NCI-H1694 treated with DMSO at 0.1 percent for 48 hours (cell line): ENCODE results near the gene F2RL1.
"Not testable (repeated sequence)": the region's sequence is repeated elsewhere in the genome, so short reads cannot be mapped to it uniquely, and the experiment has no call there.

Source experiments
- DNase-seq: peaks from one replicate; lab custom pipeline; 2025; lab: John Stamatoyannopoulos, UW

The F2RL1 gene, protein sequence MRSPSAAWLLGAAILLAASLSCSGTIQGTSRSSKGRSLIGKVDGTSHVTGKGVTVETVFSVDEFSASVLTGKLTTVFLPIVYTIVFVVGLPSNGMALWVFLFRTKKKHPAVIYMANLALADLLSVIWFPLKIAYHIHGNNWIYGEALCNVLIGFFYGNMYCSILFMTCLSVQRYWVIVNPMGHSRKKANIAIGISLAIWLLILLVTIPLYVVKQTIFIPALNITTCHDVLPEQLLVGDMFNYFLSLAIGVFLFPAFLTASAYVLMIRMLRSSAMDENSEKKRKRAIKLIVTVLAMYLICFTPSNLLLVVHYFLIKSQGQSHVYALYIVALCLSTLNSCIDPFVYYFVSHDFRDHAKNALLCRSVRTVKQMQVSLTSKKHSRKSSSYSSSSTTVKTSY

GRCh38 chr5:76818844-76819831 lies at the start of gene F2RL1:
Gene F2RL1, plus strand, starts transcription at chr5:76819030. Its CDS starts 153 bp downstream, at chr5:76819183.
- no peak for DNase-seq

GRCh38 chr5:76771041-76771440 lies 47.8 kb upstream of the F2RL1 start:
- not testable (repeated sequence) for DNase-seq

- no peak for DNase-seq
Measured at GRCh38 chr5:76771705-76772405, 47.0 kb upstream of the F2RL1 start.

GRCh38 chr5:76775921-76776320 lies 42.9 kb upstream of the F2RL1 start:
- no peak for DNase-seq

DNA sequence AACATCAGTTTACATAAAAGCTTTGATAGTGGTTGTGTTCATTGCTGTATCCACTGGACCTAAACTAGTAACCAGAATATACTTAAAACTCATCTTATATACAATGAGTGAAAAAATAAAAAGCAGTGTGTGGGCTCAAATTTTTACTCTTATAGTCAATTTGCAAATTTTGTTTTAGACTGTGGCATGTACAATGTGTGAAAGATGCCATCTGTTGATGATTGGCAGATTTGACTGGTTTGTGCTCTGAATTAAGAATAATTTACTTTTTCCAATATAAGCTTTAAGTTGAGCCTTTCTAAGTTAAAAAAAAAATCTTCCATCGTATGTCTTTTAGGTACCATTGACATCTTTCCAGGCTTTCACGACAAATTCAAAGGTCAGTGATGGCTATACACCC lies 42.4 kb upstream of the F2RL1 start:
- DNase-seq, result no peak

DNA sequence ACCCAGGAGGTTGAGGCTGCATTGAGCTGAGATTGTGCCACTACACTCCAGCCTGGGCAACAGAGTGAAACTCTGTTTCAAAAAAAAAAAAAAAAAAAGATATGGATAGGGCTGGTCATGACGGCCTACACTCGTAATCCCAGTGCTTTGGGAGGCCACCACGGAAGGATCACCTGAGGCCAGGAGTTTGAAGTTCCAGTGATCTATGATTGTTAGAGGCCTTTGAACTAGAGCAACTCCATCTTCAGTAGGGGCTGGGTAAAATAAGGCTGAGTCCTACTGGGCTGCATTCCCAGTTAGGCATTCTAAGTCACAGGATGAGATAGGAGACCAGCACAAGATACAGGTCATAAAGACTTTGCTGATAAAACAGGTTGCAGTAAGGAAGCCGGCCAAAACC lies 38.2 kb upstream of the F2RL1 start:
- not testable (repeated sequence) for DNase-seq

- no peak for DNase-seq
Measured at GRCh38 chr5:76781775-76782174, 37.1 kb upstream of the F2RL1 start.

- DNase-seq, result no peak
Measured at GRCh38 chr5:76782444-76782843, 36.4 kb upstream of the F2RL1 start.

DNA sequence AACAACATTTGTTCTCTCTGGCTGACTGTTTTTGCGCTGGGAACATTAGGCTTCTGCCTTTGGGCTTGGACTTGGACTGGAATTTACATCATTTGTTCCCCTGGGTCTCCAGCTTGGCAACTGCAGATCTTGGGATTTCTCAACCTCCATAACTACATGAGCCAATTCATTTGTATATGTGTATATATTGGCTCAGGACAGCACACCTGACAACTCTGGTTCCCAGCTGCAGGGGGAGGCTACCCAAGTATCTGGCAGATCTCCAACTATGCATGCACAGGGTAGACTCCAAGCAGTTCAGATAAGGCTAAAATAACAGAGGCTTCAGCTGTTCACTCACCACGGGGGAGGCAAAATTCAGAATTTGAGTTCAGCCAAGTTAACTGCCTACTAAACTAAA lies 31.6 kb upstream of the F2RL1 start:
- DNase-seq, result no peak

- no peak for DNase-seq
Measured at GRCh38 chr5:76788362-76788761, 30.5 kb upstream of the F2RL1 start.

DNA sequence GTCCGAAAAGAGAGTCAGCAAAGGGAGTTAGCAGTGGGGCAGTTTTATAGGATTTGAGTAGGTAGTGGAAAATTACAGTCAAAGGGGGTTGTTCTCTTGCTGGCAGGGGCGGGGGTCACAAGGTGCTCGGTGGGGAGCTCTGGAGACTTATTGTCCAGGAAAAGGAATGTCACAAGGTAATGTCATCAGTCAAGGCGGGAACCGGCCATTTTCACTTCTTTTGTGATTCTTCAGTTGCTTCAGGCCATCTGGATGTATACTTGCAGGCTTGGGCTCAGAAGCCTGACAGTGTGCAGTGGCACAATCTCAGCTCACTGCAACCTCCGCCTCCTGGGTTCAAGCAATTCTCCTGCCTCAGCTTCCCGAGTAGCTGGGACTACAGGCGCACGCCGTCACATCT lies 29.6 kb upstream of the F2RL1 start:
- DNase-seq, result not testable (repeated sequence)

DNA sequence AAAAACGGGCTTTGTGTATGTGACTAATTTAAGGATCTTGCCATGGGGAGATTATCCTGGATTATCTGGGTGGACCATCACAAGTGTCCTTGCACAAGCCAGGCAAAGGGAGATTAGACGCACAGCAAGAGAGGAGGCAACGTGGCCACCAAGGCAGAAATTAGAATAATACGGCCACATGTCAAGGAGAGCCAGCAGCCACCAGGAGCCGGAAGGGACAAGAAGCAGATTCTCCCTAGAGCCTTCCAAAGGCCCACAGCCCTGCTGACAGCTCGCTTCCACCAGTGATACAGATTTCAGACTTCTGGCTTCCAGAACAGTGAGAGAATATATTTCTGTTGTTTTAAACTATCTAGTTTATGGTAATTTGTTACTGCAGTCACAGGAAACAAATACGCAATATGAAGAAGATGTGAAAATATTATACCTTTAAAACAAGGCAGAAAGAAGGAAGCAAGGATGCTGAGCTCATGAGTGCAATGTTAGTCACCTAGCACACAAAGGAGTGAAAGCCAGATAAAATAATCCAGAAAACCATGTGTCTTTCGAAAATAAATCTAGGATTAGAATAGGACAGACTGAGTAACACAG lies 28.7 kb upstream of the F2RL1 start:
- DNase-seq, result no peak

GRCh38 chr5:76790632-76791290 lies 28.1 kb upstream of the F2RL1 start:
- DNase-seq, result no peak

DNA sequence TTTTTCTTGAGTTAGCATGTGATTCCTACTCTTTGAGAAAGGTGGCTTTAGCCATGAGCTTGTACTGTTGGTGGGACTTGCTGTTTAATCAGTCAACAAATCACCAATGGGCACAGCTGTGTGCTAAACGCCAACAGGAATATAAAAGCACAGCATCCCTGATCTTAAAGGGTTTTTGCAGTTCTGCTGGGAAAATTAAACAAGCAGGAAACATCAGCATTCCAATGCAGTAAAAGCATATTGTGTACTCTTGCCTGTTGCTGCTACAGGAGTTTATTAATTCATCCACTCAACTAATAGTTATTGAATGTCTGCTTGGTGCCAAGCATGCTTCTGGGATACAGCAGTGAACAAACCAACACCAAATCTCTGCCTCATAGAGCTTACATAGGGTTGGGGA lies 27.4 kb upstream of the F2RL1 start:
- no peak for DNase-seq

- no peak for DNase-seq
Measured at GRCh38 chr5:76794871-76795270, 24.0 kb upstream of the F2RL1 start.

DNA sequence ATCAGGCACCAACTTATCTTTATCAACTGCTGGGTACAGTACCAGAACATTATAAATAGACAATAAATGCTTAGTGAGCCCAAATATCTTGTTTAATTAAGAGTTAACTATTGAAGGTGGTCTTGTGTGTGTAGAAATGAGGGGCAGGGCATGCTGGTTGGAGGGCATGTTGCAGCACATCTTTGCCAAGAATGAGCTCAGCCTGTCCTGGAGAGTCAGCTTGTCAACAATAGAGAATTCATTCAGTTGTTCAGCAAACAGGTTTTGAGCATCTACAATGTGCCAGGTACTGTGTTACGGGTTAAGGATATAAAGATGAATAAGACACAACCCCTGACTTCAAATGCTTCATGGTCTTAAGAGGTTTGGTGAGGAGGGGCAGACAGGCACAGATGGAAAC lies 19.2 kb upstream of the F2RL1 start:
- DNase-seq, result no peak

DNA sequence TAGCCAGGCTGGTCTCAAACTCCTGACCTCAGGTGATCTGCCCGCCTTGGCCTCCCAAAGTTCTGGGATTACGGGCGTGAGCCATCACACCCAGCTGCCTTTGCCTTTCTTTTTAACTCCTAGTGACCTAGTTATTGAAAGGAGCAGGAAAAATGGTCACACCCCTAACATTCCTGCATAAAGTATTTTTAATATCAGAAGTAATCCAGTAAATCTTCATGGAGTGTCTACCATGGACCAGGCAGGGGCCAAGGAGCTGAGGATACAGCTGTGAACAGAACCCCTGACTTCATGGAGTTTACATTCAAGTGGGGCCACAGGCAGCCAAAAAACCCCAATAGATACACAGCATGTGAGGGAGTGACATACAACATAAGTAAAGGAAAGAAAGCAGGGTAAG lies 18.3 kb upstream of the F2RL1 start:
- no peak for DNase-seq

- DNase-seq, result no peak
Measured at GRCh38 chr5:76801159-76801802, 17.5 kb upstream of the F2RL1 start.

DNA sequence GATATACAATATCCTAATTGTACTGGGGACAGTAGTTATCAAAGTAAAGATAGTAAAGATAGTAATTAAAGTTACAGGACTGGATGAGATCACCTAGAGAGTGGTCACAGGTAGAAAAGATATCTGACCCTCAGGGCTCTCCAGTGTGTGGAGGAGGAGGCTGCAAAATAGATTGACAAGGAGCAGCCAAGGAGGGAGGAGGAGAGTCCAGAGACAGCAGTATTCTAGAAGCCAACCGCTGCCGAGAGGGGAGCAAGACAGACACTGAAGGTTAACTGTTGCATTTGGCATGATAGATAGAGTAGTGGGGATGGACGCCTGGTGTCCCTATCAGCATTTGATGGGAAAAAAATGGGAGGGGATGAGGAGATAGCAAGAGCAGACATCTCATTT lies 17.0 kb upstream of the F2RL1 start:
- no peak for DNase-seq

- no peak for DNase-seq
Measured at GRCh38 chr5:76804266-76804665, 14.6 kb upstream of the F2RL1 start.
